NCI-H2171 treated with DMSO at 0.1 percent for 48 hours (cell line): ENCODE measurements around the gene KAT6B.

ENCODE experiments used
- DNase-seq: peaks from one replicate; lab custom pipeline; 2025; lab: John Stamatoyannopoulos, UW

The KAT6B gene

GRCh38 chr10:74955796-74956195 lies 129.4 kb downstream of the KAT6B start:
- DNase-seq: no peak

DNA sequence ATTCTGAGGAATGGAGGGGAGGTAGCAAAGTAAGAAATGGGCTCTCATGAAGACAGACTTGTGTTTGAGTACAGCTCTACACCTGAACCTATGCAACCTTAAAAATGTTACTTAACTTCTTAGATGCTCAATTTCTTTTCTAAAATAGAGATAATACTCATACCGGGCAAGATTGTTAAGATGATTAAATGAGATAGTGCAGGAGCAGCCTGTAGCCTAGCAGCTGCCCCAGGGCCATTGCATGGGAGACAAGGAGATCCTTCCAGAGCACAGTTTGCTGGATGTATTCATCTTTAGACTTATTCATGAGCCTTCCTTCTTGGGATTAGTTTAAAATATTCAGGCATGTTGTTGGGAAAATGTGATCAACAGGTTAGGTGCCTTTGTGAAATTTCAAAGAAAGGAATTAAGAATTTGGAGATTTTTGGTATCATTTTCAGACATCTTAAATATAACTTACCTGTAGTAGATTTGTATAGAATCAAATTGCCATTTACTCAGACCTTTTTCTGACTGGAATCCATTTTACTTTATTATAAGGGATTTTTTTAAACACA lies 130.2 kb downstream of the KAT6B start:
- no peak for DNase-seq

GRCh38 chr10:74957285-74957961 lies 131.0 kb downstream of the KAT6B start:
- DNase-seq: no peak

GRCh38 chr10:74958316-74958715 lies 131.9 kb downstream of the KAT6B start:
- DNase-seq: no peak

GRCh38 chr10:74960670-74961069 lies 134.3 kb downstream of the KAT6B start:
- DNase-seq: no peak

- DNase-seq: no peak
Measured at GRCh38 chr10:74962517-74962916, 136.1 kb downstream of the KAT6B start.

GRCh38 chr10:74963549-74963948 lies 137.1 kb downstream of the KAT6B start:
- no peak for DNase-seq

DNA sequence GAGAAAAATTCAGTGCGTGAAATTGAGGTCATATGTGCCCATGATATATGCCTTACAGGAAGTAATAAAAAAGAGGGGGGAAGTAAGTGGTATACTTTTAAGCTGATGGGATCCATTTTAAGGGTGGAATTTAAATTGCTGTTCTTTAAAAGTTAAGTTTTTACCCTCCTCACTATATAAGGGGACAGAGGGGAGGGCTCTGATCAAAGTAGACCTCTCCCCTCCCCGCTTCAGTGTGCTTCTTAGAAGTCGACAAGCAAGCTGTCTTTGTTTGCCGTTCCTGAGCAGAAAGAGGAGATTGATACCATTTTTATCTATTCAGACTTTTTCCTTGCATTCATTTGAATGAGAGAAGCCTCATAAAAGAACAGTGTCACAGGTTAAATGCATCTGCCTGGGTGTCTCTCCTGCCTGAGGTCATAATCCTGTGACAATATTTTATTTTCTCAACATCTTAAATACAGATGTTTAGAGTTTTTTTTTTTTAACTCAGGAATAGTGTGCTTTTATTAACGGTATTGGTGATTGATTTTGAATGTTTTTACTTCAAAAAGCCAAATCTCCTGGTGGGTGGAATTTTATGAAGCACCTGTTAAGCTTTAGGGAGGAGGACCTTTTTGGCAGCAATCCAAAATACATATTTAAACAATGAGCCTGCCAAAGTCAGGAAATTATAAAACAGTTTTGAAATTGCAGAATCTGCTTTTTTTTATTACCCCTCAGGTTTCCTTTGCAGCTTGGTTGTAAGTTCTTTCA lies 141.7 kb downstream of the KAT6B start:
- peak; percentile 58 for DNase-seq

DNA sequence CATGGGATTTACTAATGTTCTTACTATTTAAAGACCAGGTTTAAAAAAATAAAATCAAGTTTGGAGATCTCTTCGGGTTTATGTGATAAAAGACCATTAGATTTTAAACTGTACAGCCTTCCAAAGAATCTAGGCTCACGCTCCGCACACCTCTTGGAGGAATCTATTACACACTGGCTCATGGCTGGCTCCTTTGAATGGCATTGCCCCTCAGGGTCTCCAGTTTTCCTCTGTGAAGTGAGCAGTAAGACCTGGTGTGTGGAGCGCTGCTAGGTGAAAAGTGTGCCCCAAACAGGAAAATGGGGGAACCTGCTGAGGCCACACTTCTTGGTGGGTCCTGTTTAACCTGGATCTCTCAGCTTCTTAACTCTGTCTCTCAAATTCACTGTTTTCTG lies 142.3 kb downstream of the KAT6B start:
- no peak for DNase-seq

- no peak for DNase-seq
Measured at GRCh38 chr10:74969093-74969492, 142.7 kb downstream of the KAT6B start.

DNA sequence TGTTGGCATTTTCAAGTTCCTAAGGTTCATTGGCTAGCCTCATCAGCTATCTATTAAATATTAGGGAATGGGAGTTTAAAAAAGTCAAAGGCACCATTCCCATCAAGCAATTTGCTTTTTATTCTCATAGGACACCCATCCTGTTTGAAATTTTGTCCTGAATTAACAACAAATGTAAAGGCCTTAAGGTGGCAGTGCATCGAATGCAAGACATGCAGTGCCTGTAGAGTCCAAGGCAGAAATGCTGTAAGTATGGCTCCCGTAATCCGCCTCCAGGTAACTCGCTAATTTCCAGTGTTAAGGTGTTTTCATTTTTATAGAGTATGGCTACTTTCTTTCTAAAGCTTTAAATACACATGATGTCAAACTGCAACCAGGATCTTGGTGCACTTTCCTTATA lies 143.1 kb downstream of the KAT6B start:
- DNase-seq: no peak

DNA sequence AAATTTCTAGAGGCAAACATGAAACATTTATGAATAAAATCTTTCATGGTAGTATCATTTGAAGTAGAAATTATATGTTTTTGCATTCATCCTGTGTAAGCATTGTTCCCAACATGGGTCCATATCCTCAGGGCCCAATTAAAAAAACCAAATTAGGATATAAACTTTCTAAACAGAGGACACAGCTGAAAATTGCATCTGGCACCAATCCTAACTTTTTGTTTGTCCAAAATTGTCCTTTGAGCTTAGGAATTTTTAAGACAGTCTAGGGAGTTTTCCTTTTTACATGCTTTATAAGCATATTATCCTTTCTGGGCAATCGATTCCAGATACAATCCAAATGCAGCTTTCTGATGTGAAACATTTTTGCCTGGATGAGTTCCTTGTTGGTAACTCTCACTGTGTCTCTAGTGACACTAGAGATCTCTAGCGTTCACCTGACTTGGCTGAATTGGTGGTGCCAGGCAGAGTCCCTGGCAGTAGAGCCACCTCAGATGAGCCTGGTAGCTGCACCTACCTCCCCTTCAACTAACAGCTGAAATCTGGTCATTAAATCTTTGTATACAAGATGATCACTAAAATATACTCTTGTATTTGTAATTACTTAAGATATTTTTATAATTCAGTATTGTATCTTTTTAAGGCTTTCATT lies 147.5 kb downstream of the KAT6B start:
- no peak for DNase-seq

GRCh38 chr10:74975758-74976157 lies 149.4 kb downstream of the KAT6B start:
- DNase-seq: no peak

DNA sequence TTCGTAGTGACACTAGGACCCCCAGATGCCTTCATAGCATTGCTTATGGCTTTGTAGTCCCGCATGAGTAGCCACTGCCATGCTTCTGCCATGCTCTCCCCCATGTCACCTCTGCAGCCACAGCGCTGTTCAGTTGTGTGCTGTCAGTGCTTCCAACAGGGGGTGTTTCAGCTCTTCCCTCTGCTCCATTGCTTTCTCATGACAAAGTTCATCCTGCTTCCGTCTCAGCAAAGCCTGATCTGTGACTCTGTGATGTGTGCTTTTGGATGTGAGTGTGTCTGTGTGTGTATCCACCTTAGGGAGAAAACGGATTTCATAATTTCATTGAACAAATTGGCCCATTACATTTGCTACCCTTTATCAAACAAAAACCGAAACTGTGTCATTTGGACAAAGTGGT lies 150.2 kb downstream of the KAT6B start:
- no peak for DNase-seq

GRCh38 chr10:74977072-74977471 lies 150.7 kb downstream of the KAT6B start:
- DNase-seq: no peak

- DNase-seq: no peak
Measured at GRCh38 chr10:74977913-74978847, 151.8 kb downstream of the KAT6B start.

DNA sequence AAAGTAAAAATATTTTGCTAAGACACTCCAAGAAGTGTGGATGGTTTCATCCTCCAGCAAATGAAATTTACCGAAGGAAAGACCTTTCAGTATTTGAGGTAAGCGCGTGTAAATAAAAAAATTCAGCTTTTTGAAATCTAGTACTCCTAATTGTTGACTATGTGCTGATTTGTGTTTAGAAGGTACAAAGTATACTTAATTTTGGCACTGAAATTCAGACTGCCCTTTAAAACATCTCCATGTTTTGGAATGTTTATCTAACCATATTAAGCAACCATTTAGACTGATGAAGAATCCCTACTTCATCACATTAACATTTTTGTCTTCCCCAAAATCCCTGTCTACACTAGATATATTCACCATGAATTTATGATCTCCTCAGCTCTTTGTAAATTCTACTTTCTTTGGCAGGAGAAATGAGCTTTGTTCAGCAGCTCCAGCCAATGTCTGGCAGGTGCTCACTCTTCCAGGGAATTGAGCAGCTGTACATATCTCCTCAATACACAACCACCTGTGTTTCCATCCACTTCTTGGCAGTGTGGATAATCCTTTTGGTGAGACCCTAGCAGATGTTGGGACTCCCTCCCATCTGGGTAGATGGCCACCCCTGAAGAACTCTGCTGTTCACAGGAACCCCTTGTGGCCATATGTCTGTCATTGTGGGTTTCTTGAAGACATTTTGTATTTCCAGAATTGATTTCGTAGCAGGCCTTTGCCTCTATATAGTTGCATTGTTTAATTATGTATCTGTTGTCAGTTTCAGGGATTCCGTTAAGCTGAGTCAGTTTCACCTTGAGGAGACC lies 155.6 kb downstream of the KAT6B start:
- DNase-seq: peak; percentile 88

DNA sequence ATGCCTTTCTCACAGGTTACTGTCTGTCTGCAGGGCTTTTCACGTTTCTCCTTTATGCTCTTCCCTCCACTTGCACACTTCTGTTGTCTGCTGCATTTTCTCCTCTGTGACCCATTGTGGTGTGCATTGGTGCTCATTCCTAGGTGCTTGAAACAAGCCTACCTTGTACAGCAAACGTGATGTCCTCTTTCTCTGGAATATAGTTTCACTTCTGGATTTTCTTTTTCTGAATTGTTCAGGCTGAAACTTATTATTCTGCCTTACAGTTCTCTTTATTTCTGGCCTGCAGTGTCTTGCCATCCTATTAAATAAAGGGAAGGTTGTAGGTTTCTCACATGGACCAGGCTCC lies 156.2 kb downstream of the KAT6B start:
- no peak for DNase-seq

GRCh38 chr10:74983383-74983782 lies 157.0 kb downstream of the KAT6B start:
- no peak for DNase-seq

DNA sequence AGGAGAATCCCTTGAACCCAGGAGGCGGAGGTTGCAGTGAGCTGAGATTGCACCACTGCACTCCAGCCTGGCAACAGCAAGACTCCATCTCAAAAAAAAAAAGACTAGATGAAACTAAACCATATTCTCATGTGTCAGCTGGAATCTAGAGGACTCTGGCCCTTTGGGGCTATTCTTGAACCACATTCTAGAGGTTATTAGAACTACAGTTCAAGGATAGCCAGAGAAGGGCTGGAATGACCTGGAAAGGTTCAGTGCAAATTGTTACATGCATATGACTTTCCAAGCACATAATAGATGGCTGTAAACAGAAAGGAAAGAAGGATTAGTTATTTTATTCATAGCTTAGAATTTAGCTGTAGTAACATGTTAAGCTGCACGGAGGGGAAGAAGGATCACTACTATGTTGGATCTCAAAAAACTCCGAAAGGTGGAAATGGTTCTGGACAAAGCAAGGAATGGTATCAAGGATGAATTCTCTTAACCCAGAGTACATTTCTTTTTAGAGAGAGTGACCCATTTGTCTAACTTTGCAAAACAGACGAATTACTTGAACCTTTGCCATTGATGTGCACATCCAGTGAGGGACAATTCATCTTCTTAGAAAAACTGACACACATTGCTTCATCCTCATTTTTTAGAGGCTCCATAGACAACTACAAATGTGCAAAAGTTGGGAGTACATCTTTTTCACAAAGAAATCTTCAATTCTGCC lies 161.1 kb downstream of the KAT6B start:
- DNase-seq: no peak
